Endothelial cell (in vitro differentiated cells): ENCODE measurements around the gene RSPRY1. TPM values are rescaled to one million over a fixed set of nuclear protein-coding genes. Genes with fewer than 3 reads are reported as not detected.

ENCODE experiments used
- DNase-seq: peaks from one replicate; pipeline ENCODE4 v3.0.0; 2021; ENCODE audit warnings: low spot score
- H3K27ac Mint-ChIP-seq: one replicate; pipeline ENCODE4 v1.8.0; 2021; ENCODE audit warnings: mixed read lengths, inconsistent platforms; ENCODE audit not compliant: unreplicated experiment
- H3K27me3 Mint-ChIP-seq: one replicate; pipeline ENCODE4 v1.8.0; 2021; ENCODE audit warnings: mild to moderate bottlenecking, moderate library complexity, mixed read lengths, inconsistent platforms; ENCODE audit not compliant: unreplicated experiment
- H3K36me3 Mint-ChIP-seq: one replicate; pipeline ENCODE4 v1.8.0; 2021; ENCODE audit warnings: mild to moderate bottlenecking, low read depth, mixed read lengths, inconsistent platforms; ENCODE audit not compliant: unreplicated experiment
- H3K4me1 Mint-ChIP-seq: one replicate; pipeline ENCODE4 v1.8.0; 2021; ENCODE audit warnings: mild to moderate bottlenecking, mixed read lengths, inconsistent platforms; ENCODE audit not compliant: unreplicated experiment
- H3K4me3 Mint-ChIP-seq: one replicate; pipeline ENCODE4 v1.8.0; 2021; ENCODE audit warnings: mild to moderate bottlenecking, mixed read lengths, inconsistent platforms; ENCODE audit not compliant: unreplicated experiment
- H3K9me3 Mint-ChIP-seq: one replicate; pipeline ENCODE4 v1.8.0; 2021; ENCODE audit warnings: mixed read lengths, inconsistent platforms; ENCODE audit not compliant: unreplicated experiment
- CTCF ChIP-seq: fragments of 200-600 bp; sonication (generic); IDR thresholded peaks from one replicate; pipeline ENCODE4 v1.5.0; 2021; ENCODE audit warnings: antibody characterized with exemption; ENCODE audit not compliant: unreplicated experiment
- total RNA-seq: library from RNA; stranded (reverse); fragmentation: NEBNext Ultra II Directional; extraction: Animal tissue kit (Norgen Biotek cat#: 25700); gene quantifications from one replicate; pipeline ENCODE4 v1.2.1, GENCODE V29; 2021; ENCODE audit not compliant: unreplicated experiment

Gene RSPRY1
- total RNA-seq, 1 donor from 2014 or later: 63.0 TPM

GRCh38 chr16:57145046-57146021 is 40.8 kb upstream of the RSPRY1 start:
- Mint-ChIP-seq H3K4me3 (peak overlapping the region; percentile 80), H3K27me3 (peaks cover 27% of the 10 kb centered on the region), H3K27ac (peak overlapping the region; percentile 97), H3K4me1 (peaks cover 69% of the 10 kb centered on the region), H3K36me3 (peaks cover 23% of the 10 kb centered on the region), H3K9me3 (no peaks in the 10 kb centered on the region)
- no peak for TF ChIP-seq CTCF
- no peak for DNase-seq

GRCh38 chr16:57146040-57146647 is 40.0 kb upstream of the RSPRY1 start:
- DNase-seq: no peak
- H3K36me3 Mint-ChIP-seq: peaks cover 23% of the 10 kb centered on the region
- H3K9me3 Mint-ChIP-seq: no peaks in the 10 kb centered on the region
- TF ChIP-seq CTCF: no peak
- H3K27me3 Mint-ChIP-seq: peaks cover 24% of the 10 kb centered on the region
- H3K4me3 Mint-ChIP-seq: no peak overlapping the region
- peaks cover 74% of the 10 kb centered on the region for H3K4me1 Mint-ChIP-seq
- H3K27ac Mint-ChIP-seq: peak overlapping the region; percentile 97

GRCh38 chr16:57146735-57147134 is 39.4 kb upstream of the RSPRY1 start:
- DNase-seq: peak; percentile 46
- peak overlapping the region; percentile 97 for H3K27ac Mint-ChIP-seq
- H3K4me1 Mint-ChIP-seq: peaks cover 77% of the 10 kb centered on the region
- H3K27me3 Mint-ChIP-seq: peaks cover 23% of the 10 kb centered on the region
- peak; percentile 65 for TF ChIP-seq CTCF
- no peaks in the 10 kb centered on the region for H3K9me3 Mint-ChIP-seq
- H3K36me3 Mint-ChIP-seq: peaks cover 23% of the 10 kb centered on the region
- H3K4me3 Mint-ChIP-seq: no peak overlapping the region

- TF ChIP-seq CTCF: no peak
- Mint-ChIP-seq H3K4me3 (peak overlapping the region; percentile 86), H3K9me3 (no peaks in the 10 kb centered on the region), H3K27ac (peak overlapping the region; percentile 97), H3K36me3 (peaks cover 20% of the 10 kb centered on the region), H3K27me3 (peaks cover 19% of the 10 kb centered on the region), H3K4me1 (peaks cover 78% of the 10 kb centered on the region)
- DNase-seq: peak; percentile 27
These were observed 38.5 kb upstream of the RSPRY1 start for GRCh38 chr16:57147381-57148221.
